GM19463 (cell line): ENCODE measurements around the gene SIX5.
"Not testable (repeated sequence)": the region's sequence is repeated elsewhere in the genome, so short reads cannot be mapped to it uniquely, and the experiment has no call there.

Source experiments
- ATAC-seq: cut with Tn5 transposase; IDR thresholded peaks from one replicate; pipeline ENCODE4 v1.9.1; 2021; ENCODE audit warnings: mild to moderate bottlenecking, moderate library complexity; ENCODE audit not compliant: unreplicated experiment

SIX5 gene

GRCh38 chr19:45761714-45762113 is 7.3 kb downstream of the SIX5 start:
- ATAC-seq: no peak

GRCh38 chr19:45758921-45759320 is 10.1 kb downstream of the SIX5 start:
- no peak for ATAC-seq

- ATAC-seq: no peak
Observed at GRCh38 chr19:45757695-45758094, 11.4 kb downstream of the SIX5 start.

GRCh38 chr19:45754323-45754722 is 14.7 kb downstream of the SIX5 start:
- no peak for ATAC-seq

GRCh38 chr19:45753548-45753947 is 15.5 kb downstream of the SIX5 start:
- no peak for ATAC-seq

- no peak for ATAC-seq
Observed at GRCh38 chr19:45752639-45753038, 16.4 kb downstream of the SIX5 start.

- ATAC-seq: not testable (repeated sequence)
Observed at GRCh38 chr19:45751483-45751882, 17.6 kb downstream of the SIX5 start.

GRCh38 chr19:45747513-45747912 is 21.5 kb downstream of the SIX5 start:
- ATAC-seq: no peak

- ATAC-seq: no peak
Observed at GRCh38 chr19:45746866-45747265, 22.2 kb downstream of the SIX5 start.

GRCh38 chr19:45745606-45746005 is 23.4 kb downstream of the SIX5 start:
- no peak for ATAC-seq

- ATAC-seq: no peak
Observed at GRCh38 chr19:45742969-45743368, 26.1 kb downstream of the SIX5 start.

- no peak for ATAC-seq
Observed at GRCh38 chr19:45739498-45740439, 29.3 kb downstream of the SIX5 start.

- ATAC-seq: no peak
Observed at GRCh38 chr19:45733160-45733810, 35.8 kb downstream of the SIX5 start, which contains the start of gene MEIOSIN. Gene MEIOSIN, plus strand, starts transcription at chr19:45733439. Its CDS starts 1,938 bp downstream, at chr19:45735377.

- peak; percentile 87 for ATAC-seq
Observed at GRCh38 chr19:45730368-45731288, 38.4 kb downstream of the SIX5 start, which contains the start of gene FBXO46. Gene FBXO46, minus strand, starts transcription at chr19:45730896. Its CDS starts 17,401 bp downstream, at chr19:45713495.

GRCh38 chr19:45729800-45730290 is 39.2 kb downstream of the SIX5 start:
- ATAC-seq: no peak

- not testable (repeated sequence) for ATAC-seq
Observed at GRCh38 chr19:45728683-45729082, 40.4 kb downstream of the SIX5 start.

GRCh38 chr19:45720065-45720464 is 49.0 kb downstream of the SIX5 start:
- not testable (repeated sequence) for ATAC-seq

GRCh38 chr19:45717983-45718650 is 50.9 kb downstream of the SIX5 start:
- no peak for ATAC-seq

- peak; percentile 89 for ATAC-seq
Observed at GRCh38 chr19:45717131-45717982, 51.7 kb downstream of the SIX5 start.
